HG02588 (cell line): Measurements from ENCODE around the gene MLLT3.

Experiments
- ATAC-seq: cut with Tn5 transposase; IDR thresholded peaks from one replicate; pipeline ENCODE4 v1.9.1; 2021; ENCODE audit warnings: mild to moderate bottlenecking, moderate library complexity; ENCODE audit not compliant: unreplicated experiment

The MLLT3 gene

DNA sequence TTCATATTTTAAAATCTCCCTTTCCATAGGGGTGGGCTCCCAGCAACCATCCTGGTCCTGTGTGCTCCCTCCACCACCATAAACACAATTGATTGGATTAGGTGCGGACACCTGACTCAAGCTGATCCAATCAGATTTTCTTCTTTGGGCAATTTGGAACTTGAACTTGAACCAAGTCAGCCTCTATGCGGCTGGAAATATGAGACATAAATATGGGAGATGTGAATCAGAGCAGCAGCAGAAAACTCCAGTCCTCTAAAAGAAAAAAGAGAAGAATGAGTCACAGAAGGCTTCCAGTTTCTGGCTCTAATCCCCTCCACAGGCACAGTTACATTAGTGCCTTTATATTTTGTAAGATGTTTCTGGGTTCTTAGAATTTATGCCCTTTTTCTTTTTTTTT is 306.6 kb downstream of the MLLT3 start:
- no peak for ATAC-seq

DNA sequence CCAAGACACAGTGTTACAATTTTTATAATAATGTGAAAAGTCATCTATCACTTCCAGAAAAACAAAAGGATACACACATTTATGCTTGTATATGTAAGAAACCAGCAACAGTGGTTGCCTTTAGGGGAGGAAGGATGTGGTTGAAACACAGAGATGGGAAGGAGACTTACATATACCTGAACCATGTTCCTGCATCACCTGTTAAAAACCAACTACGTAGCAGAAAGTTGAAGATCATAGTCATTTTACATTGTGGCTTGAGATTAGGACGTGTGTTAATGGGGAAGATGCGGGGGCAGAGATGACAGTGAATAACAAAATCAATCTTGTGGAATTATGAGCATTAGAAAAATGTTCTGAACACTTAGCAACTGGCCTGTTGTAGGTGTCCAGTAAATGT is 307.3 kb downstream of the MLLT3 start:
- ATAC-seq: no peak

DNA sequence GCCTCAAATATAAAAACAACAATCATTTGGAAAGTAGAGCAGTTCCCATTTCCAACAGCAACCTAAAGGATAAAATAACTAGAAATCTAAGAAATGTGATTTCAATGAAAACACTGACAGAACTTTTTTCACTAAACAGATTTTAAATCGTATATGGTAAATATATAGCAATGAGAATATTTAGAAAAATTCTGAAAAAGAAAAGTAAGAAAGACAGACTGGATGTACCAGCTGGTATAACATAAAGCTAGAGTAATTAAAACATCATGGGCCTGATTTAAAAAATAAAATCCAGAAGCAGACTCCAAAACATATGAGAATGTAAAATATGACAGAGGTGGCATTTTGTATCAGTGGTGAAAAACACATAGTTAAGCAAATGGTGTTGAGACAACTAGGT is 308.9 kb downstream of the MLLT3 start:
- ATAC-seq: no peak

DNA sequence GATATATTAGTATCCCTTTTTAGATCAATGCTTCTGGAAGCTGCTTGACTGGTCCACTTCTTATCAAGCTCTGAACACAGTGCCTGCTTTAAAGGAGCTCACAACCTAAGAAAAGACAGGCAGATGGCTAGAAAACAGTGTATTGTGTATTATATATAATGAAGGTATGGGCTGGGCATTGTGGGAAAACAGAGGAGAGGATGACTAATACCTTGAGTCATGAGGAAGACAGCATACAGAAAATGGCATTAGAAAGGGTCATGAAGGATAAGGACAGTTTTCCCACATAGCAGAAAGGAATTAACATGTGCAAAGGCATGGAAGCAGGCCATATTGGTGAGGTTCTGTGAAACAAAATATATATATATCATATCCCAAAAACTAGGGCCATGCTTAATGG is 309.6 kb downstream of the MLLT3 start:
- no peak for ATAC-seq

DNA sequence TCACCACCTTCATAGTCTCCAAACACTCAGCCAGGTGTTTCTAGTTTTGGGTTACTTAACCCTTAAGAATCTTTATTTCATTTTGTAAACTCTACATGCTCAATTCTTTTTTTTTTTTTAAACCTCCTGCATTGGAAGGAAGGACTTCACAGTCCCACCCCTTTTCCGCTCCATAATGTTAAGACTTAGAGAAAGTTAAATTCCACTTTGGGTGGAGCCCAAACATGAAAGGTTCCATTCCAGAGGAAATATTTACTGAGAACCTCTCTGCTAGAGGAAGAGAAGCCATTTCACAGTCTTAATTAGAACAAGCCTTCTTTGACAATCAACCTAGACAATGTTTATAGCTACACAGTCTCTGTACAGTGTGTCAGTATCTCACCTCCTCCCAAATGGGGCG is 312.3 kb downstream of the MLLT3 start:
- ATAC-seq: no peak

DNA sequence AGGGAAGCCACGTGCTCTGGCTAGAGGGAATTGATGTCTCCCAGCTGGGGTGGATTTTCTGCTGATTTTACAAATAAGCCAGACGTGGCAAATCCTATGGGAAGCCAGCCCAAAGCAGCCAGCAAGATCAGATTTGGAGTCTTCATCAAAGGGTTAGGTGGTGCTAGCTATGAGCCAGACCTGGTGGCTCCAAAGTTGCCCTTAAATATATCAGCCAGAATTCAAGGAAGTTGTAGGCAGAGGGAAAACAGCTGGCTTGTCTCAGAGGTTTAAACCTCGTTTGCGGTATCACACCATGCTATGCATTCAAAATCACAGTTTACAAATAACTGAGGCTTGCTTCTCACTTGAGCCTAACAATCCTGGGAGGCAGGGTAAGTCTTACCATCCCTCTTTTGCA is 313.2 kb downstream of the MLLT3 start:
- ATAC-seq: no peak

DNA sequence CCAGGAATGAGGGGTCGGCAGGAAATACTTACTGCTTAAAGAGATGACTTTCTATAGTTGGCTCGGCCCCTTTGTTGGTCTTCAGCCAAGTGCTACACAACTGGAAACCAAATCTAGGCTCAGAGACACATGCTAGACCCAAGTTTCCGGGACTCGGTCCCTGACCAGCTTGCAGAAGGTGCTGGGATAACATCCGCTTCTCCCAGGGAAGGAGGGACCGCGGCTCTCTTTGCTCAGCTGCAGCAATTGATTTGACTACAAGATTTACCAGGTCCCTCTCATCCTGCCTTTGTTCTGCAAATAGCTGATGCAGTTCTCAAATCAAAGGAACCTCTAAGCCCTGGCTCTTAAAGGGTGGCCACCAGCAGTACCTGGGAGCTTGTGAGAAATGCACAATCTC is 314.7 kb downstream of the MLLT3 start:
- no peak for ATAC-seq

DNA sequence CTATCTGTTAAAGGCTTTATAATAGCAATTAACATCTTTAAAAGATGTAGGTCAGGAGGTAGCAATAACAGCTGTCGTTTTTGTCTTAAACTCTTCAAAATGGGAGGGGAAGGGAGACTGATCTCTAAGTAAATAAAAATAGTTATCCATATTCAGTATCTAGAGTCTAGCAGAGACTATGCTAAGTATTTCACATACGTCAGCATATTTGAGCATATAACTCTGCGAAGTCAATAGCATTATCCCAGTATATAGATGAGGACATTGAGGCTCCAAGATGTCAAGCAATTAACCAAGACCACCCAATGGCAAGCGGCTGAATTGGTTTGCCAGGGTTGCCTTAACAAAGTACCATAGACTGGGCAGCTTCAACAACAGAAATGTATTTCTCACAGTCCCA is 316.8 kb downstream of the MLLT3 start:
- no peak for ATAC-seq

DNA sequence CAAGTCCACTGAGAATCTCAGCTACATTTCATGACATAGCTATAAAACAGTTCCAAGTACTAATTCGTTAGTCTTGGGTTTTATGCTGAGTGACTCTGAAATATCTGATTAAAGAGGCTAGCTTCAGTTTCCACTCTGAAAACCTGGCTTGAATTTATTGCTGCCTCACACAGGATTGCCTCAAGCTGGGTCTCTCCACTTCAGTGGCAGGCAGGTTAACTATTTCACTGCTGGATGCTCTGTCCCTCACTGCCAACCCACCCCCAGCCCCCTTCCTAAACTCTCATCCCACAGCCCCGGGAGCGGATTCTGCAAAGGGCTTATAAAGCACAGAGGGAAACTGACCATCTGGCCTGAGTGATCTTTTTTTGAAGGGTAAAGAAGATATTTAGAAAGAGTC is 318.3 kb downstream of the MLLT3 start:
- ATAC-seq: no peak

DNA sequence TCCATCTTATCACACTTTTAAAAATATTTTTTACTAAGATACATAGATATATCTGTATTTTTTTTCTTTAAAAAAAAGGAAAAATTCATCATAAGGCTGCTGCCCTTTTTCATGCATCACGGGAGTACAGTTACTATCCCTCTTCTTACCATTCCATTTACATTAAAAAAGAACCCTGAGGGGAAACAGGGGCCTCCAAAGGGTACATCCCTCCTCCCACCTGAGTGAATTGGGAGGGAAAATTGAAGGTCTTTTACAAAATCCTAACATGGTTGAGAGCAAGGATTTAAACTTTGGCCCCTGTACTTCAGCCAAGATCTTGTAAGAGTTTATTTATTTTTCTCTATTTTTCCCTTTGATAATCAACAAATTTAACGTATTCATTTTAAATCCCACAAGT is 319.2 kb downstream of the MLLT3 start:
- ATAC-seq: no peak

DNA sequence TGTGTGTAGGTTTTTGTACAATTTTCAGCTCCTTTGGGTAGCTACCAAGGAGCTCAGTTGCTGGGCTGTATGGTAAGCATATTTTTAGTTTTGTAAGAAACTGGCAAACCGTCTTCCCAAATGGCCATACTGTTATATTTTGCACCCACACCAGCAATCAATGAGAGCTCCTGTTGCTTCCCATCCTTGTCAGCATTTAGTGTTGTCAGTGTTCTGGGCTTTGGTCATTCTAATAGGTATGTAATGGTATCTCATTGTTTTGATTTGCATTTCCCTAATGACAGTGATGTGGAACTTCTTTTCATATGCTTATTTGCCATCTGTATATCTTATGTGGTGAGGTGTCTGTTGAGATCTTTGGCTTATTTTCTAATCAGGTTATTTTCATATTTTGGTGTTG is 320.1 kb downstream of the MLLT3 start:
- ATAC-seq: no peak

DNA sequence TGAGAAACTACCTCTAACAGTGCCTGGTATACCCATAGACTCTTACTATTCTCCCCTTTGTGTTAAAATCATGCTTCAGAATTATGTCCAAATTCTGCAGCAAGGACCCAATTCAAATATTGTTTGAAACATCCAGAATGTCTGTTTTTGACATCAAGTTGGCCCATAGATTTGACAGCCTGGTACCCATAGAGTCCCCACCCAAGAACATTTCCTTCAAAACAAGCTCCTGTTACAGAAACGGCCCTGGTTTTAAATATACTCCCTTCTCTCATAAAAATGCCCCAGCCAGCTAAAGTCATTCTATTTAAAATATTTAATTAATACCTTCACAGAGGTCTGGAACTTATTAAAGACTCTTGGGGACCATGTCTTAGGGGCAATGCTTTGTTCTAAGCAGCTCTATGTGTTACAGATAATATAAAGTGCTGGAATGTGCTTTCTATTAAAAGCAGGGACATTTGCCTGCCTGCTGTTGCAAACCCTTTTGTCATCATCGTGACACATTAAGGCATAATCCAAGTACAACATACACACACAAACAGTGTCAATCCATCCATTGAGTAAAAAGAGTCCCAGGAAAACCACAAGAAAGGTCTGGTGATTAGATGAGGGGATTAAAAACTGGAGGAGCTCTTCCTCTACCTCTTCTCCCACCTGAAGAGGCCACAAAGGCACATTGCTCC is 321.7 kb downstream of the MLLT3 start:
- no peak for ATAC-seq

DNA sequence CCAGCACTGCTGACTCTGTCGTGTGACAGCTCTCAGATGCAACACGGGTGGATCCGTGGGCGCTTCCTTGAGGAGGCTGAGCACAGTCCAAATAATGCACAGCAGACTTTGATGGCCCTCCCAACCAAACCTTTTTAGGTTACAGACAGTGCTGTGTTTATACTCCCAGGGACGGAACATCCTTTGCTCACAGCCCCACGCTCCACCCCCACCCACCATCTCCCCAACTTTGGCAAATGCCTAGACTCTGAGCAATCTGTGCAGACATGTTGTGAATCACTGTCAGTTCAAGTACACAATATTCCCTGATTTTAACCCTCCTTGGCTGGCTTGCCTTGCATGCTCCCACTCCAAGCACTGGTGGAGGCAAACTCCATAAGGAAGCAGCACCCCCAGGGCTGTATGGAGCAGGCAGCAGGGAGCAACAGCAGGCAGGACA is 324.6 kb downstream of the MLLT3 start:
- no peak for ATAC-seq

DNA sequence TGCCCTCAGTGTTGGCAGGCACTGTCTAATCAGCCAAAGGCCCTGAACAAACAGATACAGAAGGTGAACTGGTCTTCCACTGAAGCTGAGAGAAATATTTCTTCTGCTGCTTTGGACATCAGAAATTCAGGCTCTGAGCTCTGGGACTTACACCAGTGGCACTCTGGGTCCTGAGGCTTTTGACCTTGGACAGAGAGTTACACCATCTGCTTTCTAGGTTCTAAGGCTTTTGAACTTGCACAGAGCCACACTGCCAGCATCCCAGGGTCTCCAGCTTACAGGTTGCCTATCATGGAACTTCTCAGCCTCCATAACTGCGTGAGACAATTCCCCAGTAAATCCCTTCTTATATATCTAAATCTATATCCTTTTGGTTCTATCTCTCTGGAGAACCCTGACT is 326.7 kb downstream of the MLLT3 start:
- no peak for ATAC-seq

DNA sequence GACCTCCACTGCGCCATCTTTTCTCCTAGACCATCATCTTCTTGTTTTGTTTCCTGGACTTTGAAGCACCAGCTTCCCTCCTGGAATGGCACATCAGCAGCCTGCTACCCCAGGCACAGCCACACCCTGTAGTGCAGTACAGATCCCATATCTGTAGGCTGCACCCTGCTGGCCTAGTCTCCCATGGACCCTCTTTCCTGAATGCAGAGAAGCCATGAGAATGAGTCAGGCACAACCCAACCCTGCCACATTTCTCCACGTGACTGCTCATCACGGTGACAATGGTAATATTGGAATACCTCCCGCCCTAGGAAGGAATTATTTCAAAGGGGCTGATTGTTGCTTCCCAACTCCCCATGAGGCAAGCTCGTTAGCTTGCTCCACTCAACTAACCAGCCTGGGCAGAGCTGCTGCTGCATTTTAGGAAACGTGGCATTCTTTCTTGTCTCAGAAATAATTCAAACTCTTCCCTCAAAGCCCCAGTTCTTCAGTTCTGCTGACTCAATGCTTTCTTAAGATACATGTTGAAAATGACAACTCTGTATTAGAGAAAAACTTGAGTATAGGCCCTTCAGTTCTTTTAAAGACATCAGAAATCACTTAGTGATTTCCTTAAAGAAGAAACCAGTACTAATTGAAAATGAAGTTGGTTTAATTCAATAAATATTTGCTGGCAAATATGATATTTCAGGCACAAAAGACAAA is 328.1 kb downstream of the MLLT3 start:
- ATAC-seq: no peak

DNA sequence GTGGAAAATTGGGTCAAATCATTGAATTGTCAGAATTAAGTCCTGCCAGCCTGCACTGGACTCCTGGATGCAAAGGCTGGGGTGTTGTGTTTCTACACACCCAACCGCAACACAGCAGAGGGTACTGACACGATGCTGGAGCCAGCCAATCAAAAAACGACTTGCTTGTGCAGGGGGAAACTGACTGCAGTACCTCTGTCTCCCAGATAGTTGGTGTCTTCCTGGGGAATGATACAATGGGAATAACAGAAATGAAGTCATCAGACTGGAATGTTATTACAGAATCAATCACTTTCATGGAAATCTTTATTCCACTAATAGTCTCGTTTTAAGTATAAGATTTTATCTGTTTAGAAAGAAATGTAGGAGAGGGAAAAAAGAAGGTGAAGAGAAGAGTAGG is 330.3 kb downstream of the MLLT3 start:
- ATAC-seq: no peak
